Measurements from ENCODE around the gene CTSK.
"Not testable (repeated sequence)": the region's sequence is repeated elsewhere in the genome, so short reads cannot be mapped to it uniquely, and the experiment has no call there.

DNA sequence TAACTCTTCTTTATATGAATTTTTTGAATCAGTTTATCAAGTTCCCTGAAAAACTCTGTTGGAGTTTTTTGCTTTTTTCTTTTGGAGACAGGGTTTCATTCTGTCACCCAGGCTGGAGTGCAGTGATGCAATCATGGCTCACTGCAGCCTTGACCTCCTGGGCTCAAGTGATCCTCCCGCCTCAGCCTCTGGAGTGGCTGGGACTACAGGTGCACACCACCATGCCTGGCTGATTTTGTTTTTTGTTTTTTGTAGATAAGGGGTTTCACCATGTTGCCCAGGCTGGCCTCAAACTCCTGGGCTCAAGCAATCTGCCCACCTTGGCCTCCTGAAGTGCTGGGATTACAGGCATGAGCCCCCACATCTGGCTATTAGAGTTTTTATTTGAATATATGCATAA is 40.4 kb downstream of the CTSK start:
- TF ChIP-seq POLR2A (IDR thresholded peaks at IDR 0.05; ENCODE audit: low read length); GATA1 (IDR thresholded peaks at IDR 0.05; ENCODE audit: low read depth, low read length): not testable (repeated sequence)

Data from erythroblast (primary cell).